Measurements from ENCODE around the gene STX1B.

The STX1B gene

GRCh38 chr16:30984669-30985400, 25.6 kb downstream of the STX1B start, which contains the start of gene HSD3B7:
HSD3B7 (plus strand) TSS chr16:30985207; CDS start chr16:30985659, 452 bp downstream.
- TF ChIP-seq GATA1 (IDR thresholded peaks at IDR 0.05; ENCODE audit: low read depth, low read length), result no peak
- peak; percentile 22 for TF ChIP-seq POLR2A (IDR thresholded peaks at IDR 0.05; ENCODE audit: low read length)
- peak; percentile 82 to 90 for DNase-seq

DNA sequence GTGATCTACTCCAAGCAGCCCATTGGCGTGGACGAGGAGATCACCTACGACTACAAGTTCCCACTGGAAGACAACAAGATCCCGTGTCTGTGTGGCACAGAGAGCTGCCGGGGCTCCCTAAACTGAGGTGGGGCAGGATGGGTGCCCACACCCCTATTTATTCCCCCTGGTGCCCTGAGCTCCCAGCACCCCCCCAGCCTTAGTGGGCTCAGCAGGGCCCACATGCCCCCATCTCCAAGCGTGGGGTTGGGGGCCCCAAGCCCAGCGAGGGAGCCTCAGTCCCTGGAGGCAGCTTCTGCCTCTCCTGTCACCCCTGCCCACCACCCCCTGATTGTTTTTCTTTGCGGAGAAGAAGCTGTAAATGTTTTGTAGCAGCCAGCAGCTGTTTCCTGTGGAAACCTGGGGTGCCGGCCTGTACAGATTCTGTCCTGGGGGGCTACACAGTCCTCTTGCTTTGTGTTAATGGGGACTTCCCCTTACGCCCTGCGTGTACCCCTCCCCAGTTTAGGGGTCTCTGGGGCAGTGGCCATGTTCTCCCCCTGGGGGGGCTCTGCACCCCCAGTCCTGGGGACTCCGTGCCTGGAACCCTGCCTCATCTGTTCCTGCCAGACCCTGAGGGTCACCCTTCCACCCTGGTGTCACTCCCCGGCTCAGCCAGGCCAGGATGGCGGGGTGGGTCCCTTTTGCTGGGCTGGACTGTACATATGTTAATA, 26.4 kb downstream of the STX1B start:
- no peak for DNase-seq
- TF ChIP-seq GATA1 (IDR thresholded peaks at IDR 0.05; ENCODE audit: low read depth, low read length) (no peak), POLR2A (IDR thresholded peaks at IDR 0.05; ENCODE audit: low read length) (no peak)

- DNase-seq, result no peak
- TF ChIP-seq POLR2A (IDR thresholded peaks at IDR 0.05; ENCODE audit: low read length) (no peak), GATA1 (IDR thresholded peaks at IDR 0.05; ENCODE audit: low read depth, low read length) (no peak)
Observed at GRCh38 chr16:30983289-30983889, 27.0 kb downstream of the STX1B start.

DNA sequence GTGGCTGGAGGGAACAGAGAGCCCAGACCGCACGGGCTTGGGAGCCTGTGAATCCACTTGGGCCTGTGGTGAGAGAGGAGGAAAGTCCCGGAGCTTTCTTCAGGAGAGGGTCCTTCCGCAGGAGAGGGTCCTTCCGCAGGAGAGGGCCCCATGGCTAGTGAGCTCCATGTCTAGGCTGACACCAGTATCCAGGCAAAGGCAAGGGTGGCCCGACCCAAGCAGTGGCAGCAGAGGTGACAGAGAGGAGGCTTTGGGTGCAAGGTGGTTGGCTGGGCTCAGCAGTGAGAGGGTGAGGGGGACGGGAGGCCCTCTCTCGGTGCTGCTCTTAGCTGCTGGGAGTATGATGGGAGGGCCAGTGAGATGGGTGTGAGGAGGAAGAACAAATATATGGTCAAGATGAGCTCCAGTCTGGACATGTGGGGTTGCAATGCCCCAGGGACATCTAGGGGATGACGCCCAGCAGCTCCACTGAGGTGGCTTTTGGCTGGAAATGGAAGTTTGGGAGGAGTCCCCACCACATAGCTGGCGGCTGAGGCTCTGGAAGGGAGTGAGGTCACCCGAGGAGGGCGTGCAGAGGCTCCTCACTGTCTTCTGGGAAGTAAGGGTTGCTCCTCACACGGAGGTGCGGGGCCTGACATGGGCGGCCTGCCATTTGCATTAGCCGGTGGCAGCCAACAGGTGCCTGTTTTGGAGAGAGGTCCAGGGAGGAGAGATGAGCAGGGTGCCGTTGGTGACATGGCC, 27.7 kb downstream of the STX1B start:
- no peak for DNase-seq
- TF ChIP-seq GATA1 (IDR thresholded peaks at IDR 0.05; ENCODE audit: low read depth, low read length), result no peak
- no peak for TF ChIP-seq POLR2A (IDR thresholded peaks at IDR 0.05; ENCODE audit: low read length)

GRCh38 chr16:30980959-30981358, 29.5 kb downstream of the STX1B start:
- no peak for TF ChIP-seq POLR2A (IDR thresholded peaks at IDR 0.05; ENCODE audit: low read length)
- TF ChIP-seq GATA1 (IDR thresholded peaks at IDR 0.05; ENCODE audit: low read depth, low read length), result no peak
- no peak for DNase-seq

GRCh38 chr16:30980434-30980833, 30.0 kb downstream of the STX1B start:
- TF ChIP-seq POLR2A (IDR thresholded peaks at IDR 0.05; ENCODE audit: low read length) (no peak), GATA1 (IDR thresholded peaks at IDR 0.05; ENCODE audit: low read depth, low read length) (no peak)
- DNase-seq, result no peak

- no peak for TF ChIP-seq POLR2A (IDR thresholded peaks at IDR 0.05; ENCODE audit: low read length)
- no peak for DNase-seq
Observed at GRCh38 chr16:30980023-30980371, 30.4 kb downstream of the STX1B start.

- no peak for DNase-seq
- TF ChIP-seq POLR2A (IDR thresholded peaks at IDR 0.05; ENCODE audit: low read length), result no peak
- no peak for TF ChIP-seq GATA1 (IDR thresholded peaks at IDR 0.05; ENCODE audit: low read depth, low read length)
Observed at GRCh38 chr16:30979170-30980022, 31.0 kb downstream of the STX1B start.

GRCh38 chr16:30977502-30977901, 32.9 kb downstream of the STX1B start:
- no peak for TF ChIP-seq POLR2A (IDR thresholded peaks at IDR 0.05; ENCODE audit: low read length)
- no peak for TF ChIP-seq GATA1 (IDR thresholded peaks at IDR 0.05; ENCODE audit: low read depth, low read length)
- peak; percentile 48 to 53 for DNase-seq

GRCh38 chr16:30976486-30976885, 34.0 kb downstream of the STX1B start:
- DNase-seq, result no peak
- TF ChIP-seq POLR2A (IDR thresholded peaks at IDR 0.05; ENCODE audit: low read length) (no peak), GATA1 (IDR thresholded peaks at IDR 0.05; ENCODE audit: low read depth, low read length) (no peak)

DNA sequence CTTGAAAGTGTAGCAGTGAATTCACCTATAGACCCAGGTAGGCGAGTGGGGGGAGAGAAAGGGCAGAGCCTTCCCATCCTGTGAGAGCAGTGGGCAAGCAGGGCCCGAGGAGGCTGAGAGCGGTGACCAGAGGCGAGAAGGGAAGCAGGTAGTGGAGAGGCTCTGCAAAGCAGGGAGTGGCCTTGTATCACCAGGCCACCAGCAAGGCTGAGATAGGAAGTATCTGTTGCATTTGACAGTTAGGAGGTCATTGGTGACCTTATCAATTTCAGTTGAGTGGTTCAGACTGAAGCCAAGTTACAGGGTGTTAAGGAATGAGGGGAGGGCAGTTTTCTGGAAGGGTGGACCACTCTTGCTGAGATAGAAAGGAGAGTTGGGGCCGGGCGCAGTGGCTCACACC, 36.1 kb downstream of the STX1B start:
- no peak for TF ChIP-seq POLR2A (IDR thresholded peaks at IDR 0.05; ENCODE audit: low read length)
- no peak for TF ChIP-seq GATA1 (IDR thresholded peaks at IDR 0.05; ENCODE audit: low read depth, low read length)

GRCh38 chr16:30972872-30973271, 37.6 kb downstream of the STX1B start:
- DNase-seq, result peak in 1 of 2 experiments; percentile 71
- no peak for TF ChIP-seq GATA1 (IDR thresholded peaks at IDR 0.05; ENCODE audit: low read depth, low read length)
- no peak for TF ChIP-seq POLR2A (IDR thresholded peaks at IDR 0.05; ENCODE audit: low read length)

More for the DNA sequence above, 36.1 kb downstream of the STX1B start:
- DNase-seq, result peak; percentile 72 to 92

GRCh38 chr16:30971298-30971697, 39.1 kb downstream of the STX1B start:
- DNase-seq, result no peak

More at GRCh38 chr16:30971298-30971697, 39.1 kb downstream of the STX1B start:
- TF ChIP-seq POLR2A (IDR thresholded peaks at IDR 0.05; ENCODE audit: low read length) (no peak), GATA1 (IDR thresholded peaks at IDR 0.05; ENCODE audit: low read depth, low read length) (no peak)
